Adipocyte (in vitro differentiated cells): ENCODE measurements around the gene SYCE3.
A peak's percentile ranks its signal among the peaks of the same experiment; 100 is the strongest.

Source experiments
- DNase-seq: peaks from one replicate; pipeline ENCODE4 v3.0.0-alpha.2; 2015; ENCODE audit warnings: low read depth
- H3K27me3 ChIP-seq: replicated peaks from 2 replicates; pipeline ENCODE4 v1.7.0; 2013; ENCODE audit warnings: mild to moderate bottlenecking, low read length, moderate library complexity; ENCODE audit not compliant: control insufficient read depth, insufficient read depth
- H3K36me3 ChIP-seq: 2 replicates; pipeline ENCODE4 v1.7.0; 2013; ENCODE audit warnings: low read length, mild to moderate bottlenecking, moderate library complexity; ENCODE audit not compliant: control insufficient read depth, insufficient read depth, severe bottlenecking
- H3K4me1 ChIP-seq: 2 replicates; pipeline ENCODE4 v1.7.0; 2013; ENCODE audit warnings: mild to moderate bottlenecking, low read length, moderate library complexity; ENCODE audit not compliant: control insufficient read depth, insufficient read depth
- H3K4me3 ChIP-seq: 2 replicates; pipeline ENCODE4 v1.7.0; 2013; ENCODE audit warnings: mild to moderate bottlenecking, low read length, moderate library complexity
- H3K9ac ChIP-seq: 2 replicates; pipeline ENCODE4 v1.7.0; 2013; ENCODE audit warnings: mild to moderate bottlenecking, low read length, moderate library complexity
- H3K9me3 ChIP-seq: 2 replicates; pipeline ENCODE4 v1.7.0; 2013; ENCODE audit warnings: mild to moderate bottlenecking, low read length, moderate library complexity; ENCODE audit not compliant: control insufficient read depth

Gene SYCE3

GRCh38 chr22:50560034-50560433 lies 2.7 kb downstream of the SYCE3 start:
- peaks cover 16% of the 10 kb centered on the region for H3K4me1 ChIP-seq
- no peaks in the 10 kb centered on the region for H3K36me3 ChIP-seq
- no peak overlapping the region for H3K4me3 ChIP-seq
- H3K9me3 ChIP-seq: no peaks in the 10 kb centered on the region
- peaks cover 5% of the 10 kb centered on the region for H3K27me3 ChIP-seq
- no peak for DNase-seq
- no peak overlapping the region for H3K9ac ChIP-seq

DNA sequence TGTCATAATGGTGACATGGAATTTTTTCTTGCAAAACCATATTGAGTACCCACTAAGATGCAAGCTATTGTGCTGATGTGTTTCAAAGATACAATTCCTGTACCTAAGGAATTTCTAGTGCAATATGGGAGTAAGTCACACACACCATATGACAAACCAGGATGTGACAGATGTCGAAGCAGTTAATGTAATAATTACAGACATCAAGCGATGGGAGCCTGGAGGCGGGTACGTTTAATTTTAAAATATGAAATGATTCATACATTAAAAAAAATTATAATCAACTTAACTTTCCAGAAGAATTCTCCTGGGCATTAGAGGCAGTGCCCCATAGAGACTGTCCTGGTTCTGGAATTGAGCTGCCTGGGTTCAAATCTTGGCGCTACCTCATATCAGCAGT lies 6.0 kb downstream of the SYCE3 start:
- no peak for DNase-seq
- Histone ChIP-seq H3K27me3 (peaks cover 12% of the 10 kb centered on the region), H3K9me3 (no peaks in the 10 kb centered on the region), H3K4me3 (no peak overlapping the region), H3K36me3 (no peaks in the 10 kb centered on the region), H3K4me1 (no peaks in the 10 kb centered on the region), H3K9ac (no peak overlapping the region)

DNA sequence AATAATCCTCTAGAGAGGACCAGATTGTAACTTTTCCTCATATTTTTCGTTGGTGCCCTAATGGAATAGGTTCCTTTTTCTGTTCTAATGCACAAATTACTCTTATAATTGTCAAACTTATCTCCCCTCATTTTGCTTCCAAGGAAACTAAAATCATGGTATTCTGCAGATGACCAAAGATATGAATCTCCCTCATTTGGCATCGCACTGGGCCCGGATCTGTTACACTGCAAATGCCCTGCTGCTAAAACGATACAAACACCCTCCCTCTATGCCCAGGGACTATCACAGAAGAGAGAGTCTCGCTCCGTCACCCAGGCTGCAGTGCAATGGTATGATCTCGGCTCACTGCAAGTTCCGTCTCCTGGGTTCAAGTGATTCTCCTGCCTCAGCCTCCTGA lies 9.4 kb downstream of the SYCE3 start:
- peaks cover 18% of the 10 kb centered on the region for H3K27me3 ChIP-seq
- H3K4me1 ChIP-seq: no peaks in the 10 kb centered on the region
- no peak overlapping the region for H3K9ac ChIP-seq
- no peak overlapping the region for H3K4me3 ChIP-seq
- H3K36me3 ChIP-seq: no peaks in the 10 kb centered on the region
- DNase-seq: no peak
- no peaks in the 10 kb centered on the region for H3K9me3 ChIP-seq

GRCh38 chr22:50551160-50551752 lies 11.5 kb downstream of the SYCE3 start:
- H3K9me3 ChIP-seq: no peaks in the 10 kb centered on the region
- peaks cover 24% of the 10 kb centered on the region for H3K27me3 ChIP-seq
- H3K4me3 ChIP-seq: no peak overlapping the region
- no peak overlapping the region for H3K9ac ChIP-seq
- H3K4me1 ChIP-seq: peaks cover 2% of the 10 kb centered on the region
- H3K36me3 ChIP-seq: no peaks in the 10 kb centered on the region
- DNase-seq: no peak

- no peaks in the 10 kb centered on the region for H3K36me3 ChIP-seq
- DNase-seq: no peak
- H3K27me3 ChIP-seq: peaks cover 28% of the 10 kb centered on the region
- no peak overlapping the region for H3K9ac ChIP-seq
- H3K4me1 ChIP-seq: peaks cover 8% of the 10 kb centered on the region
- no peak overlapping the region for H3K4me3 ChIP-seq
- no peaks in the 10 kb centered on the region for H3K9me3 ChIP-seq
Measured at GRCh38 chr22:50550395-50550794, 12.3 kb downstream of the SYCE3 start.

- H3K9me3 ChIP-seq: no peaks in the 10 kb centered on the region
- no peak overlapping the region for H3K9ac ChIP-seq
- H3K36me3 ChIP-seq: no peaks in the 10 kb centered on the region
- H3K4me3 ChIP-seq: no peak overlapping the region
- no peak for DNase-seq
- H3K27me3 ChIP-seq: peaks cover 28% of the 10 kb centered on the region
- H3K4me1 ChIP-seq: peaks cover 11% of the 10 kb centered on the region
Measured at GRCh38 chr22:50548921-50549790, 13.6 kb downstream of the SYCE3 start.

GRCh38 chr22:50548040-50548920 lies 14.4 kb downstream of the SYCE3 start:
- Histone ChIP-seq H3K9me3 (no peaks in the 10 kb centered on the region), H3K27me3 (peaks cover 26% of the 10 kb centered on the region), H3K4me1 (peaks cover 14% of the 10 kb centered on the region), H3K4me3 (no peak overlapping the region), H3K36me3 (no peaks in the 10 kb centered on the region), H3K9ac (no peak overlapping the region)
- no peak for DNase-seq

GRCh38 chr22:50547263-50547985 lies 15.3 kb downstream of the SYCE3 start:
- H3K9ac ChIP-seq: peak overlapping the region; percentile 10
- no peak for DNase-seq
- no peaks in the 10 kb centered on the region for H3K9me3 ChIP-seq
- peaks cover 24% of the 10 kb centered on the region for H3K27me3 ChIP-seq
- no peaks in the 10 kb centered on the region for H3K36me3 ChIP-seq
- H3K4me1 ChIP-seq: peaks cover 17% of the 10 kb centered on the region
- peak overlapping the region; percentile 17 for H3K4me3 ChIP-seq

DNA sequence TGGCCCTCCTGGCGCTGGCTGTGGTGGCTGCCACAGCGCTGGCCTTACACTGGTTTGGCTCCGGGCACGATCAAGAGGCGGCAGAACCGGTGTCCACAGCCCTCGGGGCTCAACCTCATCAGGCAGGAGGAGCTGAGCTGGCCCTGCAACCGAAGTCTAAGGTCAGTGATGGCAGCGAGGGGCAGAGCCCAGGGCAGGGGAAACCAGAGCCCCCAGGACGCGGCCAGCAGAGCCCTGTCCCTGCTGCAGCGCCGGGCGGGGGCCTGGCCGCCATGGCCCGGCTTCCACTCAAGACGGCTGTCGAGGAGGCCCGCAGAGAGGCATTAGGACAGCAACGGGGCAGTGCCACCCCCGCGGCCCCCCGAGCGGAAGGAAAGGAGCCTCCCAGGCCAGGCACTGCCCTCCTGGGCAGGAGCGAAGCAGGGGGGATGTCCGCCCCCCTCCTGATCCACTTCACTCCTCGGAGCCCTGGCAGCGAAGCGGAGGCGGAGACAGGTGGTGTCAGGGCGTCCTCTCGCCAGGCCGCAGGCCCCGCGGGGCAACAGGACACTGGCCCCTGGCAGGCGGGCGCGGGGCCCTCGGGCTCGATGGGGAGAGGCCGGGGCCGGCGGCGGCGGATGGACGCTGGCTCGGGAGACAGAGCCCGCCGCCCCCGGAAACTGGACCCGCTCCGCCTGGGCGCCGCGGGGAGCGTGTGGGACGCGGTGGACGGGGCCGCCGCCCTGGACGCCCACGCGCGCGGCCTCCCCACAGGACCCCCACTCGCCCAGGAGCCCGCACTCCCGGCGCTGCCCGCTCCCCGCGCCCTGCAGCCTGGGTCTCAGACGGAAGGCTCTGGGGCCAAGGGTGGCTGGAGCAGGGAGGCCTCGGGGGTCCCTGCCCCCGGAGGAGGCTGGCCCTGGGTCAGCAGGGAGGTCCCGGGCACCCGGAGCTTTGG lies 16.1 kb downstream of the SYCE3 start:
- peaks cover 20% of the 10 kb centered on the region for H3K27me3 ChIP-seq
- H3K4me1 ChIP-seq: peaks cover 25% of the 10 kb centered on the region
- no peaks in the 10 kb centered on the region for H3K9me3 ChIP-seq
- no peak for DNase-seq
- peak overlapping the region; percentile 64 for H3K9ac ChIP-seq
- no peaks in the 10 kb centered on the region for H3K36me3 ChIP-seq
- H3K4me3 ChIP-seq: peak overlapping the region; percentile 17
